HG03432 (cell line): ENCODE measurements around the gene CPED1.

Source experiments
- ATAC-seq: cut with Tn5 transposase; IDR thresholded peaks from one replicate; pipeline ENCODE4 v1.9.1; 2021; ENCODE audit warnings: mild to moderate bottlenecking, moderate library complexity; ENCODE audit not compliant: unreplicated experiment

Gene CPED1

GRCh38 chr7:121082400-121083101 is 94.0 kb downstream of the CPED1 start:
- no peak for ATAC-seq

GRCh38 chr7:121083138-121083789 is 94.8 kb downstream of the CPED1 start:
- no peak for ATAC-seq

- no peak for ATAC-seq
Observed at GRCh38 chr7:121083790-121084251, 95.3 kb downstream of the CPED1 start.

DNA sequence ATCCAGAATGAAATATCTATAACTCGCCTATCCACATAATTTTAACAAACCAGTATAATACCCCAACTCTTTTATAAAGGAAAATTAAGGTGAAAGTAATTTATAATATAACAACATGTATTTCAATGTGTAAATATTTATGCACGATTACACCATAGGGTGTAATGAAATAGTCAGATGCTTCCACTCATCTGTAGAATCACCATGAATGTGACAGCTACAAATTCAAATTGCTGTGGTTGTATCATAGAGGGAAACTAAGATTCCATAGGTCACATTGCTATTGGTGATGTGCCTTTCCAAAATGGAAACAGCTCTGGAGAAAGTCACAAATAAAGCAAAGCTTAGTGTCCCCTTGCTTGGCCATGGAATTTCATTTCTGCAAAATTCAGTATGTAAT is 95.7 kb downstream of the CPED1 start:
- ATAC-seq, result no peak

GRCh38 chr7:121084748-121085336 is 96.3 kb downstream of the CPED1 start:
- ATAC-seq, result no peak

- ATAC-seq, result no peak
Observed at GRCh38 chr7:121085922-121086321, 97.4 kb downstream of the CPED1 start.

GRCh38 chr7:121088870-121089269 is 100.4 kb downstream of the CPED1 start:
- ATAC-seq, result no peak

GRCh38 chr7:121094829-121095228 is 106.3 kb downstream of the CPED1 start:
- no peak for ATAC-seq

GRCh38 chr7:121097577-121097976 is 109.1 kb downstream of the CPED1 start:
- ATAC-seq, result no peak

- no peak for ATAC-seq
Observed at GRCh38 chr7:121099572-121099971, 111.1 kb downstream of the CPED1 start.

GRCh38 chr7:121101083-121101482 is 112.6 kb downstream of the CPED1 start:
- no peak for ATAC-seq

- no peak for ATAC-seq
Observed at GRCh38 chr7:121101621-121102020, 113.1 kb downstream of the CPED1 start.

- no peak for ATAC-seq
Observed at GRCh38 chr7:121102619-121103018, 114.1 kb downstream of the CPED1 start.

GRCh38 chr7:121103086-121103485 is 114.6 kb downstream of the CPED1 start:
- no peak for ATAC-seq

DNA sequence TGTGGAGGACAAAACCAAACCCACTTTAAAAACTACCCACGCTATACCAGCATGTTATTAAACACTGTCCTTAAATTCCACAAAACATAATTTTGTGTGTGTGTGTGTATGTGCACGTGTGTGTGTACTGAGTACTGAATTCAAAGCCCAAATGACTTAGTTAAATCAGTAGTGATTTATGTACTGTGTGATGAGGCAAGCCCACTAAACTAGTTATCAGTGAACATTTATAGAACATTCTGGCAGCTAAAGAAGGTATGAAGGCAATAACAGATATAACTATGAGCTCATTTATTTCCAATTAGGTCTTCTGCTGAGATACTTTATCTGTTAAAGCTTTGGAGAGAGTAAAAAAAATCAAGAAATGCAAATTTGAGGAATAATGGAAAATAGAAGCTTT is 115.1 kb downstream of the CPED1 start:
- ATAC-seq, result no peak

- ATAC-seq, result no peak
Observed at GRCh38 chr7:121105262-121105661, 116.8 kb downstream of the CPED1 start.

- ATAC-seq, result peak; percentile 92
Observed at GRCh38 chr7:121107923-121108498, 119.5 kb downstream of the CPED1 start.

- ATAC-seq, result no peak
Observed at GRCh38 chr7:121109145-121109544, 120.6 kb downstream of the CPED1 start.

GRCh38 chr7:121113288-121113687 is 124.8 kb downstream of the CPED1 start:
- no peak for ATAC-seq

DNA sequence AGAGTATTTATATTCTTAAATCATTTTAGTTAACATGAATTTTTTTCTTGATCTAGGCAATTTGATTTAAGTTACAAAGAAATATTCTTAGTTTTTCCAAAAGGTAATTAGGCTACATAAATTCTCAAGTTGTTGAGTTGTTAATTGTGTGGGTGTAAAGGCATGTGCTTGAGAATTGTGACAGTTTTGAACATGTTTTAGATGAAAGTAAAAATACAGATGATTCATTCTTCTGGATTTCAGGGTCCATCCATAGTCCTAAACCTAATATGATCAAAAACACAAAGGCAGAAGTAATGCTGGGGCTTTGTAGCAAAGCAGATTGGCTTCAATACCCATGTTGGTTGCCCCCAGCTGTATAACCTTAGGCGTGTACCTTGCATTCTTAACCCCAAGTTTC is 127.9 kb downstream of the CPED1 start:
- no peak for ATAC-seq

DNA sequence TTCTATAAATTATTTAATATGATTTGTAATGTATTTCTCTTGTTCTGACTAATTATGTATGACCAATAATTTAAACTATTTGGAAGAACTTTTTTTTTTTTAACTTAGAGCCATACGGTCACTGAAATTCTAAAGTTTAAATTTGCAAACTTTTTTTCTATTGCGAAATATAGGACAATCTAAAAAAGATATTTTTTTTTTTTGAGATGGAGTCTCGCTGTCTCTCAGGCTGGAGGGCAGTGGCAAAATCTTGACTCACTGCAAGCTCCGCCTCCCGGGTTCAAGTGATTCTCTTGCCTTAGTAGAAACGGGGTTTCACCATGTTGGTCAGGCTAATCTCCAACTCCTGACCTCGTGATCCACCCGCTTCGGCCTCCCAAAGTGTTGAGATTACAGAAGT is 130.5 kb downstream of the CPED1 start:
- ATAC-seq, result no peak

DNA sequence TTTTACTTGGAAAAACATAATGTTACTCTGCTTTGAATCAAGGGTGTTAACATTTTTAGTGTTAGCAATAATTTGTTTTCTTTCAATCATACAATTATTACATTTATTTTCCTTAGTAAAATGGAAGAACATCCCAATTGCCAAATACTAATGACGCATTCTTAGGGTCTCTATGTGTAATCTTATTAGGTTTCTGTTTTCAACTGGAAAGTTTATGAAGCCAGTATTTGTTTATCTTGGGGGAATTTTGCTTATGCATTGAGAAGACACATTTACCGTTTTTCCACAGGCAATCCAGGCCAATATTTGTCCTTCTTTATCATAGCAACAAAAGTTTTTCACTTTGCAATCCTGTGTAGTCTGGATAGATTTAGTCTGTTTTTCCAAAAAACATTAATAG is 134.5 kb downstream of the CPED1 start:
- no peak for ATAC-seq
